Endothelial cell of umbilical vein (primary cell): ENCODE measurements around the gene HDHD3. TPM values are rescaled to one million over a fixed set of nuclear protein-coding genes. Genes with fewer than 3 reads are reported as not detected.

Experiments used
- BruUV-seq: library from RNA; stranded (reverse); fragments of 400-500 nt; replicated peaks from 2 replicates; lab custom pipeline; 2021; lab: Mats Ljungman, UMichigan
- CTCF ChIA-PET: fragments of 300-600, 350-600 bp; sonication (Branson Sonifier 250); formaldehyde crosslinking; loops from one replicate; lab custom pipeline; 2021; ENCODE audit warnings: antibody characterized with exemption, inconsistent platforms; lab: Charles Lee
- POLR2A ChIA-PET: fragments of 300-600, 350-600 bp; sonication (Branson Sonifier 250); formaldehyde crosslinking; loops from one replicate; lab custom pipeline; 2021; ENCODE audit warnings: antibody characterized with exemption, inconsistent platforms; lab: Charles Lee
- DNase-seq: peaks from one replicate; pipeline ENCODE4 v3.0.0-alpha.2; 2011; ENCODE audit warnings: low read depth, low spot score
- FAIRE-seq: peaks from 2 replicates; lab custom pipeline; 2011; peaks lifted over from hg19 to GRCh38; lab: Jason Lieb, UNC
- H2AFZ ChIP-seq: 2 replicates; pipeline ENCODE4 v1.6.0; 2012; ENCODE audit warnings: low read depth, low read length, control low read depth, inconsistent platforms
- H3K27ac ChIP-seq: 2 replicates; pipeline ENCODE4 v1.5.1; 2011; ENCODE audit warnings: low read depth, mild to moderate bottlenecking, control low read depth, low read length, moderate library complexity; ENCODE audit not compliant: insufficient read depth
- H3K27me3 ChIP-seq, 2 experiments: 2 replicates each; pipeline versions ENCODE4 v1.6.0 to v1.6.1; 2011; ENCODE audit warnings: low read length in 2 of 2, mixed read lengths in 1 of 2; ENCODE audit not compliant: control insufficient read depth in 2 of 2, insufficient read depth in 2 of 2
- H3K36me3 ChIP-seq, 2 experiments: 2 replicates in 1 of 2; 3 replicates in 1 of 2; pipeline ENCODE4 v1.5.1; 2011; ENCODE audit warnings: low read length in 2 of 2, mild to moderate bottlenecking in 1 of 2, moderate library complexity in 1 of 2; ENCODE audit not compliant: control insufficient read depth in 2 of 2, insufficient read depth in 2 of 2; ENCODE audit errors: extremely low read depth in 1 of 2
- H3K4me1 ChIP-seq: 3 replicates; pipeline ENCODE4 v1.5.1; 2011; ENCODE audit warnings: mild to moderate bottlenecking, low read length; ENCODE audit not compliant: control insufficient read depth, insufficient read depth; ENCODE audit errors: extremely low read depth
- H3K4me2 ChIP-seq: 2 replicates; pipeline ENCODE4 v1.6.1; 2011; ENCODE audit warnings: low read length, control low read depth, mixed read lengths; ENCODE audit not compliant: insufficient read depth
- H3K4me3 ChIP-seq, 3 experiments: fragments of 200-600 bp in 1 of 3; sonication (generic), shearing (Covaris generic) in 1 of 3; replicated peaks in 1 of 3; 2 replicates each; pipeline ENCODE4 v1.5.1; 2011 to 2016; ENCODE audit warnings: control low read depth in 3 of 3, low read length in 3 of 3, mild to moderate bottlenecking in 2 of 3, inconsistent platforms in 1 of 3, low read depth in 1 of 3, moderate library complexity in 1 of 3; ENCODE audit not compliant: insufficient read depth in 1 of 3
- H3K79me2 ChIP-seq: 2 replicates; pipeline ENCODE4 v1.6.0; 2012; ENCODE audit warnings: low read length, inconsistent platforms; ENCODE audit not compliant: control insufficient read depth, insufficient read depth
- H3K9ac ChIP-seq: replicated peaks from 2 replicates; pipeline ENCODE3; 2011; ENCODE audit warnings: low read length, control low read depth; ENCODE audit not compliant: insufficient read depth; ENCODE audit errors: extremely low read depth
- H3K9me1 ChIP-seq: replicated peaks from 3 replicates; pipeline ENCODE4 v1.6.0; 2011; ENCODE audit warnings: mild to moderate bottlenecking, low read length; ENCODE audit not compliant: control insufficient read depth, insufficient read depth; ENCODE audit errors: extremely low read depth
- H3K9me3 ChIP-seq: replicated peaks from 2 replicates; pipeline ENCODE4 v1.5.1; 2012; ENCODE audit warnings: low read length, inconsistent platforms; ENCODE audit not compliant: control insufficient read depth, insufficient read depth
- H4K20me1 ChIP-seq: replicated peaks from 2 replicates; pipeline ENCODE3; 2011; ENCODE audit warnings: mild to moderate bottlenecking, low read length; ENCODE audit not compliant: control insufficient read depth, insufficient read depth; ENCODE audit errors: extremely low read depth
- EZH2 ChIP-seq: IDR thresholded peaks from 2 replicates; pipeline ENCODE4 v1.6.1; 2012; ENCODE audit warnings: borderline replicate concordance, low read depth, mild to moderate bottlenecking, moderate library complexity, low read length, inconsistent platforms; ENCODE audit not compliant: severe bottlenecking
- FOS ChIP-seq: IDR thresholded peaks from 2 replicates; pipeline ENCODE4 v1.6.1; 2011; ENCODE audit warnings: mild to moderate bottlenecking, low read length, moderate library complexity, borderline replicate concordance; ENCODE audit not compliant: insufficient read depth
- GATA2 ChIP-seq: IDR thresholded peaks from 2 replicates; pipeline ENCODE4 v1.7.0; 2011; ENCODE audit warnings: low read depth, mild to moderate bottlenecking, moderate library complexity, mixed read lengths, low read length; ENCODE audit not compliant: insufficient read length, insufficient read depth
- JUN ChIP-seq: IDR thresholded peaks from 2 replicates; pipeline ENCODE4 v1.6.1; 2011; ENCODE audit warnings: borderline replicate concordance, low read depth; ENCODE audit not compliant: insufficient read length, insufficient read depth
- MYC ChIP-seq: IDR thresholded peaks from one replicate; pipeline ENCODE4 v1.6.1; 2011; ENCODE audit warnings: mild to moderate bottlenecking, low read depth, low read length
- POLR2A ChIP-seq: IDR thresholded peaks from 2 replicates; pipeline ENCODE4 v1.6.1; 2012; ENCODE audit warnings: low read depth, mild to moderate bottlenecking, control low read depth, low read length
- POLR2AphosphoS5 ChIP-seq: IDR thresholded peaks from 2 replicates; pipeline ENCODE4 v1.6.1; 2012; ENCODE audit warnings: low read depth, mild to moderate bottlenecking, control low read depth, low read length, moderate library complexity; ENCODE audit not compliant: insufficient read depth
- dilution Hi-C: fragments of 300-500 bp; cut with MboI; formaldehyde crosslinking; loops from one replicate; pipeline ENCODE4 v1.15.0; 2019; ENCODE audit warnings: low sequenced_read_pairs; ENCODE audit not compliant: extremely low pct_ligation_motif_present
- intact Hi-C: fragments of 100-400 bp; cut with micrococcal nuclease; formaldehyde crosslinking; loops from one replicate; pipeline ENCODE4 v1.10.0; 2022
- polyA plus RNA-seq, 4 experiments: library from polyadenylated mRNA; depleted of rRNA in 3 of 4; stranded (reverse) in 3 of 4; unstranded in 1 of 4; fragments of >200 nt; gene quantifications; 2 replicates each; pipeline versions ENCODE4 v1.2.1 to v1.2.3, GENCODE V29; 2011 to 2012; ENCODE audit warnings: missing spikeins in 1 of 4
- total RNA-seq: library from RNA; stranded (reverse); gene quantifications from 2 replicates; pipeline ENCODE4 v1.2.3, GENCODE V29; 2021
- TF ChIP-seq, protein P1 (sequence below): IDR thresholded peaks from 2 replicates; pipeline ENCODE4 v1.6.1; 2011; ENCODE audit not compliant: insufficient read depth, insufficient read length
- TF ChIP-seq, protein P2 (sequence below), 2 donors: IDR thresholded peaks; 1 replicate in 1 of 2; 2 replicates in 1 of 2; pipeline ENCODE4 v1.5.1; 2011; ENCODE audit warnings: low read length in 2 of 2, mild to moderate bottlenecking in 2 of 2, moderate library complexity in 2 of 2, control low read depth in 1 of 2, inconsistent platforms in 1 of 2, low read depth in 1 of 2; ENCODE audit not compliant: insufficient read depth in 1 of 2; ENCODE audit errors: extremely low read depth in 1 of 2

The HDHD3 gene
- total and polyA plus RNA-seq, 2 donors (not counting 3 experiments of a cell fraction or from before 2014, with no cell fraction given), result 7.6 to 14.1 TPM

DNA sequence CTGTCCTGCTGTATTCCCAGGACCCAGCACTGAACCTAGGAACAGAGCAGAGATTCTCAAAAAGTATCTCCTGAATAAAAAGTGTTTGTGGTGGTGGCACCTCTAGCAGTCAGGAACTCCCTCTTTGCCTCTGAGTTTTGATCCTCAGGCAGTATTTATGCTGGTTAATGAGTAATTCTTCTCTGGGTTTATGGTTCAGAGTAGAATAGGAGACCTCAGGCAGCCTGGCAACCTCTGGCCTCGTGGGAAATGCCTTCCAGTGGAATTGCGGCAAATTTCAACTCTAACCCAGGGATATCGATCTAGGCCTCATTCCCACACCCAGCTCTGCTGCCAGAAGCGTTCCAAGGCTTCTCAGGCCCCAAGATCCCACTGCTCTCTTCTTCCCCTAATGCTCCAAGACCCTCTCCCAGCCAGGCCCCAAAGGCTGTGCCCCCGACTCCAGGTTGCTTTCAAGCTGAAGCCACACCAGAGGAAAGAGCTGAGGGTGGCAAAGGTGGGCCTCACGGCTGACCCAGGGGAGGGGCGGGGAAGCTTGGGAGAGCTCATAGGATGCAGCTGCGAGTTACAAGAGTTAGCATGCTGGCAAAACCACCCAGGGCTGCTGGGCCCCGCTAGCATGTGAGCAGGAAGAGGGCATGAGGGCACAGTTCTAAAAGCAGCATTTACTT lies 10.9 kb upstream of the HDHD3 start:
- Histone ChIP-seq H3K4me2 (no peak overlapping the region), H3K9me3 (no peaks in the 10 kb centered on the region), H3K9ac (no peak overlapping the region), H3K4me3 (no peak overlapping the region), H3K36me3 (peaks cover 2 to 11% of the 10 kb centered on the region in 2 experiments), H3K9me1 (no peaks in the 10 kb centered on the region), H2AFZ (no peak overlapping the region), H3K4me1 (no peaks in the 10 kb centered on the region), H3K27me3 (no peaks in the 10 kb centered on the region), H3K27ac (no peak overlapping the region), H4K20me1 (no peaks in the 10 kb centered on the region), H3K79me2 (no peaks in the 10 kb centered on the region)
- BruUV-seq, result no TSS peak
- dilution Hi-C loops, result no loop called here
- intact Hi-C loops, result no loop called here
- DNase-seq (no peak), FAIRE-seq (no peak)
- ChIA-PET CTCF (no interaction called here), POLR2A (no interaction called here)
- TF ChIP-seq GATA2 (no peak), JUN (no peak), EZH2 (no peak), POLR2AphosphoS5 (no peak), POLR2A (no peak), FOS (no peak), MYC (no peak)
- TF ChIP-seq, protein P1, sequence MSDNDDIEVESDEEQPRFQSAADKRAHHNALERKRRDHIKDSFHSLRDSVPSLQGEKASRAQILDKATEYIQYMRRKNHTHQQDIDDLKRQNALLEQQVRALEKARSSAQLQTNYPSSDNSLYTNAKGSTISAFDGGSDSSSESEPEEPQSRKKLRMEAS, result no peak
- TF ChIP-seq, protein P2, sequence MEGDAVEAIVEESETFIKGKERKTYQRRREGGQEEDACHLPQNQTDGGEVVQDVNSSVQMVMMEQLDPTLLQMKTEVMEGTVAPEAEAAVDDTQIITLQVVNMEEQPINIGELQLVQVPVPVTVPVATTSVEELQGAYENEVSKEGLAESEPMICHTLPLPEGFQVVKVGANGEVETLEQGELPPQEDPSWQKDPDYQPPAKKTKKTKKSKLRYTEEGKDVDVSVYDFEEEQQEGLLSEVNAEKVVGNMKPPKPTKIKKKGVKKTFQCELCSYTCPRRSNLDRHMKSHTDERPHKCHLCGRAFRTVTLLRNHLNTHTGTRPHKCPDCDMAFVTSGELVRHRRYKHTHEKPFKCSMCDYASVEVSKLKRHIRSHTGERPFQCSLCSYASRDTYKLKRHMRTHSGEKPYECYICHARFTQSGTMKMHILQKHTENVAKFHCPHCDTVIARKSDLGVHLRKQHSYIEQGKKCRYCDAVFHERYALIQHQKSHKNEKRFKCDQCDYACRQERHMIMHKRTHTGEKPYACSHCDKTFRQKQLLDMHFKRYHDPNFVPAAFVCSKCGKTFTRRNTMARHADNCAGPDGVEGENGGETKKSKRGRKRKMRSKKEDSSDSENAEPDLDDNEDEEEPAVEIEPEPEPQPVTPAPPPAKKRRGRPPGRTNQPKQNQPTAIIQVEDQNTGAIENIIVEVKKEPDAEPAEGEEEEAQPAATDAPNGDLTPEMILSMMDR (IDR thresholded peaks at IDR 0.05; ENCODE audit: extremely low read depth in 1 of 2, insufficient read depth in 1 of 2, low read depth in 1 of 2, low read length in 2 of 2), result no peak
